GM18505 (cell line): ENCODE data around the gene KCNJ8.

Source experiments
- ATAC-seq: cut with Tn5 transposase; IDR thresholded peaks from one replicate; pipeline ENCODE4 v1.9.1; 2021; ENCODE audit not compliant: unreplicated experiment
- POLR2A ChIP-seq: IDR thresholded peaks from 4 replicates; pipeline ENCODE4 v1.6.1; 2011; ENCODE audit warnings: borderline replicate concordance; ENCODE audit not compliant: insufficient read depth, insufficient read length; ENCODE audit errors: extremely low read depth

The KCNJ8 gene

DNA sequence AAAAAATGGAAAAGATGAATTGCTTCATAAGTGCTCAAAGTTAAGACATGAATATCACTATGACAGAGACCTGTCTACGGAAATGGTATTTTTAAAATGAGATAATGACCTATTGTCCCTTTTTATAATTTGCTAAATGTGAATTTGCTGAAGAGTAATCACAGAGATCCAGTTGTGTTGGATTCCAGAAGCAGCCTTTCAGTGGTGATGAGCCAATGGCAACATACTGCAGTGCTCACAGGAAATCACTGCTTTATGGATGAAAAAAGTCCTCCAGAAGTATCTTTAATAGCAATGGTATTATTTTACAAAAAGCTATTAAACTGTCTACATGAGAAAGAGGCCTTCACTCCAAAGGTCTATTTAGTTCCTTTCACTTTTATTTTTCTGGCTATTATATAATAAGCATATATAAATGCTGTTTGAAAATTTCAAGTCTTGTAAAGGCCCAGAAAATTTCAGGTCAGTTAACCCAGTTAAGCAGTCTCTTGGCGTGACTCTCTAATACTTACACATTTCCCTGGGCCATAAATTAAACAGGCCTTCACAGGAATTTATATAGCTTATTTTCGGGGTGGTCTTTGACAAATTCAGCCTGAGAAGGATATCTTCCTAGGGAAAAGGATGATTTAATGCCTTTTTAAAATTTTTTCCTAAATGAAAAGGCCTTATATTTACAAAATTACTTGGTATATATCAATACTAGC is 55.4 kb downstream of the KCNJ8 start:
- no peak for TF ChIP-seq POLR2A
- ATAC-seq, result no peak

- TF ChIP-seq POLR2A, result no peak
- ATAC-seq, result no peak
Measured at GRCh38 chr12:21718403-21718802, 56.1 kb downstream of the KCNJ8 start.

GRCh38 chr12:21717767-21718166 is 56.7 kb downstream of the KCNJ8 start:
- ATAC-seq, result no peak
- no peak for TF ChIP-seq POLR2A

GRCh38 chr12:21715386-21715785 is 59.1 kb downstream of the KCNJ8 start:
- no peak for TF ChIP-seq POLR2A
- ATAC-seq, result no peak
